RWPE1 (cell line): ENCODE data around the gene ZNF48.

Experiments
- CTCF ChIA-PET: fragments of 350-600 bp; sonication (Branson Sonifier 250); formaldehyde crosslinking; extraction: SDS; loops from one replicate; lab custom pipeline; 2021; lab: Yijun Ruan, JAX
- POLR2A ChIA-PET: fragments of 400-600 bp; formaldehyde crosslinking; extraction: SDS; loops from one replicate; lab custom pipeline; 2020; ENCODE audit warnings: antibody characterized with exemption; ENCODE audit not compliant: low non-redundant PET; lab: Yijun Ruan, JAX
- DNase-seq: peaks from one replicate; pipeline ENCODE4 v3.0.0; 2012; ENCODE audit warnings: low spot score
- H3K27ac ChIP-seq: fragments of 450-650 bp; 2 replicates; pipeline ENCODE4 v1.5.1; 2017
- TF ChIP-seq, protein P1 (sequence below): fragments of 450-650 bp; conservative IDR thresholded peaks from 2 replicates; pipeline ENCODE4 v1.5.1; 2017; ENCODE audit warnings: low read depth, mild to moderate bottlenecking

The ZNF48 gene

DNA sequence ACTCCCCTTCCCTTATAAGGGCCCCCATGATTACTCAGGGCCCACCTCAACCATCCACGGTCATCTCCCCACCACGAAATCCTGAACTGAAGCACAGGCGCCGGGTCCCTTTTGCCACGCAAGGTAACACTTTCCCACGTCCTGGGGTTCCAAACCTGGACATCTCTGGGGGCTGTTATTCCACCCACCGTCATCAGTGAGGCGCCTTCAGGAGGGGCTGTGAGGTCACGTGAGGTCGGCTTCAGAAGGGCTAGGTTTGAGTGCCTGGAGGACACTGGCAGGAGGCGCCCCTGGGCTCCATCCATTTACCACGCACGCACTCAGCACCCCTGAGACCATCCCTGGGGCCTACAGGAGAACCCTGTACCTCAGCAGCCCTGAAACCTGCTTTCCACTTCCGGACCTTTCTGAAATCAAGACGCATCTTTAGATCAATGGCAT lies 44.2 kb upstream of the ZNF48 start:
- ChIA-PET POLR2A (no interaction called here), CTCF (interaction anchor here (0.6 kb wide), 1 partner anchor 52 kb away, joined by 3 read pairs; no protein-coding TSS in a partner anchor)
- TF ChIP-seq, protein P1, sequence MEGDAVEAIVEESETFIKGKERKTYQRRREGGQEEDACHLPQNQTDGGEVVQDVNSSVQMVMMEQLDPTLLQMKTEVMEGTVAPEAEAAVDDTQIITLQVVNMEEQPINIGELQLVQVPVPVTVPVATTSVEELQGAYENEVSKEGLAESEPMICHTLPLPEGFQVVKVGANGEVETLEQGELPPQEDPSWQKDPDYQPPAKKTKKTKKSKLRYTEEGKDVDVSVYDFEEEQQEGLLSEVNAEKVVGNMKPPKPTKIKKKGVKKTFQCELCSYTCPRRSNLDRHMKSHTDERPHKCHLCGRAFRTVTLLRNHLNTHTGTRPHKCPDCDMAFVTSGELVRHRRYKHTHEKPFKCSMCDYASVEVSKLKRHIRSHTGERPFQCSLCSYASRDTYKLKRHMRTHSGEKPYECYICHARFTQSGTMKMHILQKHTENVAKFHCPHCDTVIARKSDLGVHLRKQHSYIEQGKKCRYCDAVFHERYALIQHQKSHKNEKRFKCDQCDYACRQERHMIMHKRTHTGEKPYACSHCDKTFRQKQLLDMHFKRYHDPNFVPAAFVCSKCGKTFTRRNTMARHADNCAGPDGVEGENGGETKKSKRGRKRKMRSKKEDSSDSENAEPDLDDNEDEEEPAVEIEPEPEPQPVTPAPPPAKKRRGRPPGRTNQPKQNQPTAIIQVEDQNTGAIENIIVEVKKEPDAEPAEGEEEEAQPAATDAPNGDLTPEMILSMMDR = no peak
- peak overlapping the region; percentile 95 for H3K27ac ChIP-seq
- no peak for DNase-seq

DNA sequence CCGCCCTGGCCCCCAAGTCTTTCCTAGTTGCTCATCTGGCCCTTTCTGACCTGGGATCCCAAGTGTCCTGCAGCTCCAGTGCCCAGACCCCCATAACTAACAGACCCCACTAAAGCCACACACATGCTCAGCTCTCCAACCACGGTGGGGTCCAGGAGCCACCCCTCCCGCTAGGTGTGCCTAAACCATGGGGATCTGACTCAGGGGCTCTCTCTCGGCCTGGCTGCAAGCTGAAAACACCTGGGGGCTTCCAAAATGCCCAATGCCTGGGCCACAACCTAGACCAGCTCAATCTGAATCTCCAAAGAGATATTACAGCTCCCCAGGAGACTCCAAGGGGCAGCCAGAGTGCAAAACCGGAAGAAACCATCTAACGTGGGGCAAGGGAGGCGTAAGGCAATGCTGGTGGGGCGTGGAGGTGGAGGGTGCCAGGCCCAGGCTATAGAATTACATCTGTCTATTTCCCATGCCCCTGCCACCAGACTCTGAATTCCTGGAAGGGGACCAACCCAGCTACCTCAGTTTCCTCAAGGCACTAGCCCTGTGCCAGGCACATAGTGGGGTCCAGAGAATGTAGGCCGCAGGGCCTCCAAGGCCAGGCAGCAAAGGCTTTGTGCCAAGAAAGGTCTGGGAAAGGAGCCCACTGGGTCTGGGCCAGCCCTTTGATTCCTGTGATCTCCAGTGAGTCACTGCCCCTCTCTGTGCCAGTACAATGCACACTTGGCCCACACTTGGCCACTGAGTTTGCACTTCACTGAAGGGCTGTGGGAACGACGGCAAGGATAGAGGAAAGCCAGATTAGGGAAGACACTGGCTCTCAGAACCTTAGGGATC lies 43.4 kb upstream of the ZNF48 start:
- no peak for DNase-seq
- CTCF ChIA-PET = interaction anchor here (0.6 kb wide), 1 partner anchor 51 kb away, joined by 3 read pairs; no protein-coding TSS in a partner anchor

DNA sequence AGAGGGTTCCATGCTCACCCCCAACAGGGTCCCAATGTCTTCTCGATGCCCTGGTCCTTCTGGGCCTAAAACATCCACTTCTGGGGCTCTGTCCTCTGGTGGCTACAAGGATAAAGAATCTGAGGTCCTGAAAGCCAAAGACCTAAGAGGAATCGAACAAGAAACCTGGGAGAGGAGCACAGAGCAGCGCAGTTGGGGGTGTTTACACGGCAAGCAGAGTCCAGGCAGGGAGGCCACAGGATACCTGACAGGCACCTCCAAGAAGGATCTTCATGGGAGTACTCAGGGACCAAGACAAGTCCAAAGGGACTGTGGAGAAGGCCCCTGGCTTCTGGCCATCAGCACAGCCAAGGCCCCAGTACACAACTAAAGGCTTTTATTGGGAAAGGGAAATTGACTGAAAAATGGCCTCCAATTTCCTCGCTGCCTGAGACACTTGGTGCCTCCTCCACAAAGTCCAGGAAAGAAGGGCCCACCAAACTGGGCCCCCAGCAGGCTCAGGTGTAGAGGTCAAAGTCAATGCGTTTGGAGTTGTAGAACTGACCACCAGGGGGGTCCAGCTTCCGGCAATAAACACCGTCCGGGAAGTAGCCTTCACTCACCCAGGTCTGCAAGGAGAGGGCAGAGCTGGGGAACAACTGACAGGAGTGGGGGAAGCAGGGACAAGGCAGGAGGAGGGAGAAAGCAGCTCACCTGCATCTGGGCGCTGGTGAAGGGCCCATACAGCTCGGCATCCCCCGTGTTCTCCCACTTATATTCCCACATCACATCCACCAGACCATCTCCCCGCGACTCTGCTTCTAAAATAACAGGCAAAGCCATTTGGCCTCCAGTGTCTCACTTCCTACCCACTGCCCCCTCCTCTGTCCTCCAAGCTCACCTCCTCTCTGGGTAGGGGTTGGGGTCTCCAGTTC lies 42.5 kb upstream of the ZNF48 start:
- CTCF ChIA-PET = interaction anchor here (1.0 kb wide), 1 partner anchor 11 kb away, joined by 4 read pairs; no protein-coding TSS in a partner anchor
- DNase-seq = no peak
- POLR2A ChIA-PET = interaction anchor here (0.5 kb wide), 1 partner anchor 166 kb away, joined by 6 read pairs; no protein-coding TSS in a partner anchor
- peak overlapping the region; percentile 95 for H3K27ac ChIP-seq
- TF ChIP-seq, protein P1 = no peak

More for the DNA sequence above, 43.4 kb upstream of the ZNF48 start:
- POLR2A ChIA-PET = no interaction called here
- H3K27ac ChIP-seq = peak overlapping the region; percentile 95
- TF ChIP-seq, protein P1 = no peak

DNA sequence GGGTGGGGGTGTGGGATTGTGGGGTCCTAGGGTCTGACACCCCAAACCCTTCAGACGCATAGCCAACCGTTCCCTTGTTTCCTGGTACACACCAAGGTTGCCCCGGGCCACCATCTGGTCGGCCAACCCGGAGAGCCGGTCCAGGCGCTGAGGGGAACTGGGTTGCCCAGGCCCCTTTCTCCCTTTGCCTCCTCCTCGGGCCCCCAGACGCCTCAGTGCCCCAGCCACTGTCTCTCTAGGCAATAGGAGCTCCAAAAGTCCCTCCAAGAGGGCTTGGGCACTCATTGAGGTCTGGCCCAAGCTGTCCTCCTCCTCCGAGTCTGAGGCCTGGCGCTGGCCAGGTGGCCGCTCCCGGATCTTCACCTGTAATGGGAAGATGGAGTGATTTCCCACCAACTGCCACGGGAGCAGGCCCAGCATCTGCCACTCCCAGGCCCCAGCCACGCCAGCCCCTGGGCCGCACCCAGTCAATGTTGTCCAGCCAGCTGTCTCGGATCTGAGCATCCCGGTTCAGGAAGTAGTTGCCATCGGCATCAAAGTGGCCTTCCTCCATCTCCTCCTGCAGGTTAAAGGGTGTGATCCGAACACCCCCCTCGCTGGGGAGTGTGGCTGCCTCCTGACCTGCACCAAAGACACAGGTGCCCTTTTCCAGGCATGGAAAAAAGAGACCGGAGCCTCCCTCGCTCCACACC lies 41.6 kb upstream of the ZNF48 start:
- POLR2A ChIA-PET = interaction anchor here (0.5 to 1.3 kb wide), 2 partner anchors 19 to 659 kb away, joined by 4 to 10 read pairs; no protein-coding TSS in a partner anchor
- CTCF ChIA-PET = interaction anchor here (1.0 kb wide), 1 partner anchor 12 kb away, joined by 4 read pairs; no protein-coding TSS in a partner anchor
- peak overlapping the region; percentile 95 for H3K27ac ChIP-seq
- TF ChIP-seq, protein P1 = no peak
- DNase-seq = no peak

DNA sequence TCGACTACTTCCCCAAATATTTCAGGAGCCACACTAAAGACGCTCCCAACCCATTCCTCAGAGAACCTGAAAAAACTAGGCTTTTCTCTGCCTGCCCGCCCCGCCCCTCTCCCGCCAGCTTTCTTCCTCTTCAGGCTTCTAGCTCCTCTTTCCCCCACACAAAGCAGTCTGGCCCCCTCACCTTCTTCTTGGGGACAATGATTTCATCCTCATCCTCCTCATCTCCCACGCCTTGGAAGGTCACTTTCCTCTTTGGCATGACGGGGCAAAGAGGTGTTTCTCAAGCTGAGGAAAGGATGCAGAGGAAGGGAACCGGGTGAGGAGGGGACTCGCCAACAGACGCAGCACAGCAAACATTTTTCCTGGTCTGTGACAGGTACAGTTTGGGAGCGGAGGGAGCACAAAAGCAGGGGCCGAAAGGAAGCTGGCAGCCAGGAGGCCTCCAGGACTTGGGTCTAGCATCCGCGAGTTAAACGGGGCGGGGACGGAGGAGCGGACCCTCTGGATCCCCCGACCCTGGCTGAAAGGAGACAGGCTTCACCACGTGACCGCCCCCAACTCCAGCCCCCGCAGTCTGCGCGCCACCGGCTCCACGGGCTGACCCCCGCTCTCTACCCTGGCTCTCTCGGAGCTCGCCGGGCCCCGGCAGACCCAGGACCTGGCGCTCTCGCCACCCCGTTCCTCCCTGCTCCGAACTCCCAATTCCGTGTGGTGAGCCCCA lies 40.6 kb upstream of the ZNF48 start:
- POLR2A ChIA-PET = interaction anchor here (0.5 to 1.3 kb wide), 2 partner anchors 20 to 660 kb away, joined by 4 to 10 read pairs; no protein-coding TSS in a partner anchor
- CTCF ChIA-PET = interaction anchor here (0.5 to 1.3 kb wide), 3 partner anchors 11 to 283 kb away, joined by 3 to 8 read pairs (median 3); no protein-coding TSS in a partner anchor
- no peak for DNase-seq

More for the DNA sequence above, 40.6 kb upstream of the ZNF48 start:
- H3K27ac ChIP-seq = peak overlapping the region; percentile 95
- TF ChIP-seq, protein P1 = no peak
